Stimulated activated CD8-positive, alpha-beta memory T cell treated with anti-CD3 and anti-CD28 coated beads, Interleukin-7, amount 100 ng/mL, for 48 hours (primary cell): ENCODE measurements around the gene GAL3ST3.
"Not testable (repeated sequence)": the region's sequence is repeated elsewhere in the genome, so short reads cannot be mapped to it uniquely, and the experiment has no call there.

ENCODE experiments used
- DNase-seq, 2 donors: peaks; one replicate each; pipeline ENCODE4 v3.0.0-alpha.2; 2020; ENCODE audit warnings: low read depth in 1 of 2; ENCODE audit errors: extremely low read depth in 1 of 2

GAL3ST3 gene, protein sequence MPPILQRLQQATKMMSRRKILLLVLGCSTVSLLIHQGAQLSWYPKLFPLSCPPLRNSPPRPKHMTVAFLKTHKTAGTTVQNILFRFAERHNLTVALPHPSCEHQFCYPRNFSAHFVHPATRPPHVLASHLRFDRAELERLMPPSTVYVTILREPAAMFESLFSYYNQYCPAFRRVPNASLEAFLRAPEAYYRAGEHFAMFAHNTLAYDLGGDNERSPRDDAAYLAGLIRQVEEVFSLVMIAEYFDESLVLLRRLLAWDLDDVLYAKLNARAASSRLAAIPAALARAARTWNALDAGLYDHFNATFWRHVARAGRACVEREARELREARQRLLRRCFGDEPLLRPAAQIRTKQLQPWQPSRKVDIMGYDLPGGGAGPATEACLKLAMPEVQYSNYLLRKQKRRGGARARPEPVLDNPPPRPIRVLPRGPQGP

DNA sequence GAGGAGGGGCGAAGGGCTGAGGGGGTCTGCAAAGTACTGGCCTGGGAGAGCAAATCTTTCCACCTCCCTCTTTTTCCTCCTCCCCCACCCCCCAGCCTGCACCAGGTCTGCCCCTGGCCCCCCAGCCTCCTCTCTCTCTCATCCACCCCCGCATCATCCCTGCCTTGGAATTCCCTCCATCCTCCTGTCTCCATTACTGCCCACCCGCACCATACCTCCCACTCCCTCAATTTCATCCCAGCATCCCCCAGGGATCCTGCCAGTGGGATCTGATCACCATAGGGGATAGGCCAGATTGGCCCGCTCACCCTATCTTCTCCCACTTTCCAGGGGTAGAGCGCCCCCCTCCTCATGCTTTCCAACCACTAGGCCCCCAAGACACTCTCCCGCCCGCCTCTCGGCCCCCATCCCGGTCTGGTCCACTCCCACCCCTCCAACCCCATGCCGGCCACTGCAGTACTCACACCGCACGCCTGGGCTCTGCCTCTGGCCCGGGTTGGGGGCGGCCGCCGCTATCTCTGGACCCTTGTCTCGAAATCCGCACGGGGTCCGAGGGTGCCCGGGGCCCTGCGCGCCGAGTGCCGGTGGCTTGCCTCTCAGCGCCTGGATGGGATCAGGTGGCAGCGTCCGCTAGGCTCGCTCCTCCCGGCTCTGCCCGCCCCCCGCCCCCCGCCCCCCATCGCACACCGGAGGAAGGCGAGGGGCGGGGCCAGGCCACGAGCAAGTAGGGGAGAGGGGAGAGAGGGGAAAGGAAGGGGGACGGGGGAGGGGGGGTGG lies at the start of gene GAL3ST3:
Gene GAL3ST3, minus strand, starts transcription at position 615 of the 777 bp plus-strand sequence. CDS start 3,746 bp downstream, outside the sequence.
- no peak for DNase-seq

DNA sequence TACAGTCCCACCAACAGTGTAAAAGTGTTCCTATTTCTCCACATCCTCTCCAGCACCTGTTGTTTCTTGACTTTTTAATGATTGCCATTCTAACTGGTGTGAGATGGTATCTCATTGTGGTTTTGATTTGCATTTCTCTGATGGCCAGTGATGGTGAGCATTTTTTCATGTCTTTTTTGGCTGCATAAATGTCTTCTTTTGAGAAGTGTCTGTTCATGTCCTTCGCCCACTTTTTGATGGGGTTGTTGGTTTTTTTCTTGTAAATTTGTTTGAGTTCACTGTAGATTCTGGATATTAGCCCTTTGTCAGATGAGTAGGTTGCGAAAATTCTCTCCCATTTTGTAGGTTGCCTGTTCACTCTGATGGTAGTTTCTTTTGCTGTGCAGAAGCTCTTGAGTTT lies 43.2 kb upstream of the GAL3ST3 start:
- DNase-seq = not testable (repeated sequence)

GRCh38 chr11:66090288-66090687 lies 41.3 kb upstream of the GAL3ST3 start:
- DNase-seq = no peak

DNA sequence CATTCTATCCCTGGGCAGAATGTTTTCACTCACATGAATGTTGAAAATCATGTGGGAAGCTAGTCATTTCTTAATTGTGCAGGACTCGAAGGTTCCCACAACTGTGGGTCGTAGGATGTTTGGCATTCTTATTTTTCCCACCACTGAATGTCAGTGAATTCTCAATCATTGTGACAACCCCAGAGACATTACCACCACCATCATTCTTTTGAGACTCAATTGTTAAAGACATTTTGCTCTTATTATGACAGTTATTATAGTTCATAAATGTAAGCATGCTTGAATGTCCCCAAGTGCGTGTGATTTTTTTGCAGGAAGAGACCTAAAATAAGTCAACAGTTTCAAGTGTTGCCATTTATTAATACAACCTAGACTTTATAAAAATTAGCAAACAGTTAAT lies 40.1 kb upstream of the GAL3ST3 start:
- no peak for DNase-seq

DNA sequence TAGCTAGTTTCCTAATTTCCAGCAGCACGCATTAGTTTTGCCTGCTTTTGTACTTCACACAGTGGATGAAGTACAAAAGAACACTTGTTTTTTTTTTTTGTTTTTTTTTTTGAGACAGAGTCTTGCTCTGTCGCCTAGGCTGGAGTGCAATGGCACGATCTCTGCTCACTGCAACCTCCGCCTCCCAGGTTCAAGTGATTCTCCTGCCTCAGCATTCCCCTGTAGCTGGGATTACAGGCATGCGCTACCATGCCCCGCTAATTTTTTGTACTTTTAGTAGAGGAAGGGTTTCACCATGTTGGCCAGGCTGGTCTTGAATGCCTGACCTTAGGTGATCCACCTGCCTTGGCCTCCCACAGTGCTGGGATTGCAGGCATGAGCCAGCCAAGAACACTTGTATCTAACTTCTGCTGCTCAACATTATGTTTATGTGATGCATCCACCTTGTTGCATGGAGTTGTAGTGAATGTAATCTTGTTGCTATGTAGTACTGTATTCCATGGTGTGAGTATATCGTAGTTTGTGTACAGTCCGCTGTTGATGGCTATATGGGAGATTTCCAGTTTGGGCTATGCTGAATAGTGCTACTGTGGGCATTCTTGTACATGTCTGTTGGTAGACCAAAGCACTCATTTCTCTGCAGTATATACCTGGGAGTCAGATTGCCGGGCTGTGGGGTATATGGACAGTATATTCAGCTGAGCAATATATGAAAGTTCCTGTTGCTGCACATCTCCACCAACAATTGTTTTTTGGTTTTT lies 38.4 kb upstream of the GAL3ST3 start:
- no peak for DNase-seq

DNA sequence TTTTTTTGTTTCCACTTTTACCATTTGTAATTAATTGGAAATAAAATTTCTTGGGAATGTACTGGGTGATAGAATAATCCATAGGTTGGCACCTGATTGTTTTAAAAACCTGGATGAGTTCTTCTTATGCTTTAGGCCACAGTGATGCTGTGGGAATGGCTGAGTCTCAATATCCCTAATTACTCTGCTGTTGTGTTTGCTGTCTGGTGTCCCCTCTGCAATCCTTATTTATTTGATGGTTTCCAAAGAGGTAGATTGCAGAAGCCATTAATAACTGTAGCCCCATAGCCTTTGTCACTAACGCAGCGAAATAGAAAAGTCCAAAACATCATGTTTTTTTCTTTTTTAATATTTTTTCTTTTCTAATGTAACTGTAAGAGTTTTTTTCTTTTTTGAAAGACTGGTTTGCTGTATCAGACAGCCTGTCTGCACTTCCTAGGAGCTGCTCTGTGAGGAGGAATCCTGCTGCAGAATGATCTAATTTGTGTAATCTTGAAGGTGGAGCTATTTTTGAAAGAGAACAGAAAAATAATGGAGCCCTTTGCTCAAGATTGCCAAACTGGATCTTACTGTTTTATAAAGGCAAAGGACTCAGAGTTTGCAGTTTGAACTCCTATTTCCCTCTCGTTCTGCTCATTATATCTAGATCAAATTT lies 36.0 kb upstream of the GAL3ST3 start:
- DNase-seq = no peak

GRCh38 chr11:66083767-66084166 lies 34.8 kb upstream of the GAL3ST3 start:
- no peak for DNase-seq

DNA sequence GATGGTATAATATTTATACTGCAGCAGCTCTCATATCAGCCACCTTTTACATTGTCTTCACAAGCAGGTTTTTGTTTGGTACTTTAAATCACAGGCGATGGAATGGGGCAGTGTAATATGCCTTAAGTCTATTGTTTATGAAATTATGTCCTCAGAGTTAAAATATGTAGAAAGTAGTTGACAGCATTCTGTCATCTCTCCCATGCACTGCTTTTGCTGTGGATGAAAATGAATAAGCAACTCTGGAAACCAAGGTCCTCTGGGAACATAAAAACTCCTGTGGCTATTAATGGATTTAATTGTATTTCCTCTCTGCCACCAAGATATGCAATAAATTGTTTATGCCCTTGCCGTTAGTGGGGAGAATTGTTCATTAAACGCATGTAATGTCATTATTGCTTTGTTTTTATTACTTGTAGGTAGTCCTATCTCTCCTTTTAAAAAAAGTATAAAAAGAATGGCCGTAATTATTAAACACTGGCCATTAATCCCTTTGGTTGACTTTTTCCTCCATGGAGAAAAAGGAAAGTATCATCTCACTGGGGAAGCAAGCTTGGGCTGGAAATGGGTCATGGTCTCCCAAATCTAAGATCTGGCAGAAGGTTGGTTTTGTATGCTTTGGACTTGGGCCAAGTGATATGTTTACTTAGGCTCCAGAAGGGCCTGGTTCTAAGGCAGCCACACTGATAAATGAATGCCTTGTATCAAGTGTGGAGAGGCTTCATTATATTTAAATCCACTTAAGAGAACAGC lies 34.2 kb upstream of the GAL3ST3 start:
- no peak for DNase-seq

DNA sequence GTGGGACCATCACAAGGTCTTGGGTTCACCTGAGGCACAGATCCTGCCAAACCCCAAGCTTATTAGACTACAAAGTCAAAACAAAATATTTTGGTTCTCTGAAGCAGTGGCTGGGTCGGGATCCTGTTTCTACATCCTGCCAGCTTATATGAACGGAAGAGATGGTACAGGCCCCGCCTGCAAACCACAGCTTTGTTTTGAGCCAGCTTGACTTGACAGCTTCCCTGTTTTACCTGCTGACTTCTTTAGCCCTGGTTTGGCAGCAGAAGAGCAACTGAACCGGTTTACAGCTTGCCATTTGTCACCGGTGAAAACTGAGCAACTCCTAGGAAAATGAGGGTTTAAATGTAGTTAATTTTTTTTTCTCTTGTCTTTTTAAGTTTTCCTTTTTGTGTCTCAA lies 32.5 kb upstream of the GAL3ST3 start:
- peak in 1 of 2 donors; percentile 39 for DNase-seq

- peak in 1 of 2 donors; percentile 49 for DNase-seq
These were observed 31.3 kb upstream of the GAL3ST3 start for GRCh38 chr11:66080055-66080817.

DNA sequence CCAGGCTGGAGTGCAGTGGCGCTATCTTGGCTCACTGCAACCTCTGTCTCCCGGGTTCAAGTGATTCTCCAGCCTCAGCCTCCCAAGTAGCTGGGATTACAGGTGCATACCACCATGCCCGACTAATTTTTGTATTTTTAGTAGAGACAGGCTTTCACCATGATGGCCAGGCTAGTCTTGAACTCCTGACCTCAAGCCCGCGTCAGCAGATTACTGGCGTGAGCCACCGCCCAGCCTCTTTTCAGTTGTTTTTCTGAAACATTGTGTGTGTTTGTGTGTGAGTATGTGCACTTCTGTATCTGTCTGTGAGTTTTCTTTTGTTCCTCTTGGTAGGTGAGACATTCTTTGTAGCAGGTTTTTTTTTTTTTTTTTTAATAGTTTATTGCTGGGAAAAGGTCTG lies 30.0 kb upstream of the GAL3ST3 start:
- not testable (repeated sequence) for DNase-seq

DNA sequence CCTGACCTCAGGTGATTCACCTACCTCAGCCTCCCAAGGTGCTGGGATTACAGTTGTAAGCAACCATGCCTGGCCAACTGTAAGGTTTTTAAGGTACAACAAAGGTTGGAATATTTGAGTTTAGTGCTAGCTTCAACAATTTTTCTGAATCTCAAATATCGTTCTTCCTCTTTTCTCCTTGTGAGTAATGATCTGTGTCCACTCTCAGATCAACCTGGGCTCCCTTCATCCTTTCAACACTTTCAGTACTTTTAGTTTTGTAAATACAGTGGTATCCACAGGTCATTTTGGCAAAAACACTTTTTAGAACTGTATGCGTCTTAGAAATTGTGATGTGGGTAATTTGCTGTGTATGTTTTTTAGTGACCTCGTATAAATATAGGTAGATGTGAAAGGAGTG lies 29.0 kb upstream of the GAL3ST3 start:
- no peak for DNase-seq

DNA sequence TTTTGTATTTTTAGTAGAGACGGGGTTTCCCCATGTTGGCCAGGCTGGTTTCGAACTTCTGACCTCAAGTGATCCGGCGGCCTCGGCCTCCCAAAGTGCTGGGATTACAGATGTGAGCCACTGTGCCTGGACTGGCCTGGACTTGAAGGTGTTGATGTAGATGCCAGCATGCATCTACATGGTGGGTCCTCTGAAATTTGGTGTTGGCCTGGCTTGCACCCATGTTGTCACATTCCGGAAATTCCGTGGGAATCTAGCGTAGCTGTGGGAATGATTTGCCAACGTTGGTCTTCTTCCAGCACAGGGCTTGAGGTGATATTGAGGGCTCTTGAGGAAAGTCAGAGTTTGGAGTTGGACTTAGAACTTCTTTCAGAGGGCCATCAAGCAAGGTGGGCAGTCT lies 27.6 kb upstream of the GAL3ST3 start:
- no peak for DNase-seq

- DNase-seq = no peak
These were observed 26.3 kb upstream of the GAL3ST3 start for GRCh38 chr11:66075273-66075672.

- DNase-seq = no peak
These were observed 24.7 kb upstream of the GAL3ST3 start for GRCh38 chr11:66073669-66074068.

GRCh38 chr11:66072518-66072917 lies 23.6 kb upstream of the GAL3ST3 start:
- no peak for DNase-seq

- DNase-seq = no peak
These were observed 23.1 kb upstream of the GAL3ST3 start for GRCh38 chr11:66072081-66072480.

GRCh38 chr11:66071381-66071801 lies 22.4 kb upstream of the GAL3ST3 start:
- no peak for DNase-seq
